Panc1 (cell line): Measurements from ENCODE around the gene TBC1D24. TPM values are rescaled to one million over a fixed set of nuclear protein-coding genes. Genes with fewer than 3 reads are reported as not detected.

Experiments used
- ATAC-seq: fragments of 200-7000 bp; cut with Tn5 transposase; 2 replicates; pipeline ENCODE4 v1.9.1; 2020; ENCODE audit warnings: mild to moderate bottlenecking, moderate library complexity
- BruUV-seq: library from RNA; stranded (reverse); fragments of 400-500 nt; replicated peaks from 2 replicates; lab custom pipeline; 2021; lab: Mats Ljungman, UMichigan
- CTCF ChIA-PET: fragments of 300-600 bp; sonication (Branson Sonifier 250); formaldehyde crosslinking; loops from one replicate; lab custom pipeline; 2022; ENCODE audit warnings: antibody characterized with exemption; lab: Charles Lee
- POLR2A ChIA-PET: fragments of 300-600 bp; sonication (Branson Sonifier 250); formaldehyde crosslinking; loops from one replicate; lab custom pipeline; 2022; ENCODE audit warnings: antibody characterized with exemption; lab: Charles Lee
- DNase-seq: peaks from one replicate; pipeline ENCODE4 v3.0.0-alpha.2; 2010; ENCODE audit warnings: low read depth, low spot score
- H3K27ac ChIP-seq: 2 replicates; pipeline ENCODE4 v1.5.1; 2011; ENCODE audit warnings: mild to moderate bottlenecking, low read length, inconsistent platforms
- H3K27me3 ChIP-seq: fragments of 200-500 bp; sonication (Bioruptor generic); 2 replicates; pipeline ENCODE4 v1.6.0; 2014; ENCODE audit warnings: low read length, inconsistent platforms; ENCODE audit not compliant: control insufficient read depth, insufficient read depth
- H3K36me3 ChIP-seq: fragments of 200-500 bp; sonication (Bioruptor generic); 2 replicates; pipeline ENCODE4 v1.5.1; 2014; ENCODE audit warnings: inconsistent platforms, mild to moderate bottlenecking, low read length, moderate library complexity; ENCODE audit not compliant: control insufficient read depth, insufficient read depth
- H3K4me1 ChIP-seq: 2 replicates; pipeline ENCODE4 v1.5.1; 2011; ENCODE audit warnings: inconsistent platforms, mild to moderate bottlenecking, low read length, moderate library complexity; ENCODE audit not compliant: control insufficient read depth, insufficient read depth
- H3K4me3 ChIP-seq, 2 experiments: 2 replicates each; pipeline ENCODE4 v1.5.1; 2011 to 2012; ENCODE audit warnings: low read depth in 2 of 2, low read length in 2 of 2, mild to moderate bottlenecking in 2 of 2, inconsistent platforms in 1 of 2, moderate library complexity in 1 of 2
- H3K9me3 ChIP-seq: fragments of 200-500 bp; sonication (Bioruptor generic); 2 replicates; pipeline ENCODE4 v1.5.1; 2014; ENCODE audit warnings: low read depth, mild to moderate bottlenecking, inconsistent platforms, low read length, moderate library complexity; ENCODE audit not compliant: control insufficient read depth, insufficient read depth
- CTCF ChIP-seq: fragments of 450-650 bp; IDR thresholded peaks from 2 replicates; pipeline ENCODE4 v1.5.1; 2017; ENCODE audit warnings: mild to moderate bottlenecking
- POLR2AphosphoS5 ChIP-seq: IDR thresholded peaks from 2 replicates; pipeline ENCODE4 v1.6.1; 2012; ENCODE audit warnings: mild to moderate bottlenecking, low read depth, low read length, moderate library complexity
- REST ChIP-seq, 2 experiments: IDR thresholded peaks; 2 replicates each; pipeline ENCODE4 v1.6.1; 2011 to 2012; ENCODE audit warnings: low read depth in 2 of 2, control low read depth in 1 of 2, low read length in 1 of 2, mild to moderate bottlenecking in 1 of 2, moderate library complexity in 1 of 2; ENCODE audit not compliant: insufficient read depth in 1 of 2
- SIN3A ChIP-seq: IDR thresholded peaks from 2 replicates; pipeline ENCODE4 v1.6.1; 2012; ENCODE audit warnings: low read depth, mild to moderate bottlenecking, low read length, moderate library complexity, borderline replicate concordance; ENCODE audit not compliant: insufficient read depth
- TCF7L2 ChIP-seq: IDR thresholded peaks from 2 replicates; pipeline ENCODE4 v1.6.1; 2011; ENCODE audit warnings: mild to moderate bottlenecking, low read depth, low read length, inconsistent platforms
- in situ Hi-C: cut with HindIII; loops from 2 replicates; pipeline ENCODE4 v1.10.0; 2016; ENCODE audit warnings: low sequenced_read_pairs, low pct_unique_long_range_greater_than_20kb
- intact Hi-C: fragments of 100-400 bp; cut with micrococcal nuclease; formaldehyde crosslinking; loops from one replicate; pipeline ENCODE4 v1.10.0; 2022; ENCODE audit not compliant: unreplicated experiment
- total RNA-seq: library from RNA; stranded (reverse); gene quantifications from one replicate; pipeline ENCODE4 v1.2.1, GENCODE V29; 2021; ENCODE audit not compliant: unreplicated experiment

Gene TBC1D24
- total RNA-seq, 1 experiment from 2014 or later = 26.7 TPM

GRCh38 chr16:2500918-2501750 lies 26.2 kb downstream of the TBC1D24 start:
- peaks cover 23% of the 10 kb centered on the region for H3K4me1 ChIP-seq
- H3K27ac ChIP-seq = no peak overlapping the region; the same call in 1 of the 2 replicates
- BruUV-seq = no TSS peak
- H3K36me3 ChIP-seq = no peaks in the 10 kb centered on the region; the same call in 1 of the 2 replicates
- intact Hi-C loops (no loop called here), in situ Hi-C loops (no loop called here)
- ChIA-PET POLR2A (interaction anchor here (0.6 to 0.7 kb wide), 2 partner anchors 32 to 33 kb away, joined by 5 to 10 read pairs; no protein-coding TSS in a partner anchor), CTCF (interaction anchor here (0.6 to 1.9 kb wide), 8 partner anchors 13 to 212 kb away, joined by 3 to 6 read pairs (median 4); partner anchors contain the start of genes NTN3 and TBC1D24)
- no peaks in the 10 kb centered on the region for H3K27me3 ChIP-seq
- peak in 1 of 2 experiments; percentile 52; a peak in 1 of 4 replicates for TF ChIP-seq REST (IDR thresholded peaks at IDR 0.05; ENCODE audit: insufficient read depth in 1 of 2, low read depth in 2 of 2, low read length in 1 of 2)
- TF ChIP-seq TCF7L2 = no peak
- TF ChIP-seq SIN3A = no peak
- TF ChIP-seq POLR2AphosphoS5 = no peak
- peak; percentile 97 for TF ChIP-seq CTCF
- H3K9me3 ChIP-seq = no peaks in the 10 kb centered on the region
- peak; percentile 42 for DNase-seq
- peak; percentile 94 for ATAC-seq
- no peak overlapping the region for H3K4me3 ChIP-seq

GRCh38 chr16:2501946-2502895 lies 27.3 kb downstream of the TBC1D24 start:
- ChIA-PET CTCF (interaction anchor here (0.7 to 1.9 kb wide), 6 partner anchors 22 to 213 kb away, joined by 3 to 6 read pairs (median 4); partner anchors contain the start of genes NTN3 and TBC1D24), POLR2A (interaction anchor here (0.6 to 0.7 kb wide), 2 partner anchors 34 to 35 kb away, joined by 5 to 10 read pairs; no protein-coding TSS in a partner anchor)
- in situ Hi-C loops (no loop called here), intact Hi-C loops (no loop called here)
- no peaks in the 10 kb centered on the region for H3K9me3 ChIP-seq
- no peak overlapping the region; the same call in 1 of the 2 replicates for H3K27ac ChIP-seq
- no peaks in the 10 kb centered on the region for H3K27me3 ChIP-seq
- no peak overlapping the region for H3K4me3 ChIP-seq
- TF ChIP-seq SIN3A (no peak), CTCF (no peak), REST (IDR thresholded peaks at IDR 0.05; ENCODE audit: insufficient read depth in 1 of 2, low read depth in 2 of 2, low read length in 1 of 2) (no peak), TCF7L2 (no peak), POLR2AphosphoS5 (no peak)
- no peaks in the 10 kb centered on the region; the same call in 1 of the 2 replicates for H3K36me3 ChIP-seq
- no TSS peak for BruUV-seq
- DNase-seq (no peak), ATAC-seq (no peak)
- H3K4me1 ChIP-seq = peaks cover 23% of the 10 kb centered on the region
